Right ventricle myocardium inferior (tissue), 1 donor: ENCODE data around the gene CX3CL1. TPM values are rescaled to one million over a fixed set of nuclear protein-coding genes. Genes with fewer than 3 reads are reported as not detected.

ENCODE experiments used
- ATAC-seq: fragments of 200-7000 bp; cut with Tn5 transposase; one replicate; pipeline ENCODE4 v1.9.1; 2020; ENCODE audit warnings: mild to moderate bottlenecking, moderate library complexity
- DNase-seq: peaks from one replicate; pipeline ENCODE4 v3.0.0; 2021; ENCODE audit errors: missing footprints
- intact Hi-C: fragments of 100-400 bp; cut with DNase I; formaldehyde crosslinking; loops from one replicate; pipeline ENCODE4 v1.11.0; 2022
- total RNA-seq: library from RNA; stranded (reverse); fragmentation: NEBNext Ultra II Directional; extraction: Animal tissue kit (Norgen Biotek cat#: 25700); gene quantifications from one replicate; pipeline ENCODE4 v1.2.1, GENCODE V29; 2021
- donor health status: DM: no; HTN: yes; CAD: no; lungs with severe emphysema.

CX3CL1 gene
- total RNA-seq, 1 donor from 2014 or later = 15.2 TPM

DNA sequence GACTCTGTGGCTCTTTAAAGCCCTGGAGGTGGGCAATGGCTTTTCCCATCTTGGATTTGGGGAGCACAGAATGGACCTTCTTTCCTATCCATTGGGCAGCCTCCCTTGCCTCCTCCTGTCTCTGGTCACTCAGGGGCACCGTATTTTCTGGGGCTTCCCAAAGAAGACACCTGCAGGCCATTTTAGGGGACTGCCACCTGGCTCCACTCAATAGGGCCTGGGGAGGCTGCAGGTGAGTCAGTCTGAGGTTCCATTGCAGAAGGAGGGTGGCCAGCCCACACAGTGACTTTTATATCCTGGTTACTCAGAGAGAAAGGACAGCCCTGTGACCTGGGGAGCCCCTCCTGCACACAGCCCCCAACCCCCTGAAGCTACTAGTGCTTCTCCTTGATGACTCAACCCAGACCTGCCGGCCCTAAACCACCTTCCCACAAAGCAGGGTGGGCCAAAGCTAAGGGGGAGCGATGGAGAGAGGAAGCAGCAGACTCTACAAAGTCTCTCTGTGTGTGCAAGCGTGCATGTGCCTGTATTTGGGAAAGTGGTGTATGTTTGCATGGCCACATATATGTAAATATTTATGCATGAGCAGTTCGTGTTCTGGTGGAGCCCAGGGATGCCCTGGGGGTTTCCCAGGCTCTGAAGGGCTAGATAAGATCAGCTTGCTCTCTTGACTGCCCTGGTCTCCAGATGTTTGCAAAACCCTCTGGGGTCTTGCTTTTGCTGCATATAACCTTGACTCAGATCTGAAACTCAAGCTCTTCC lies 5.0 kb downstream of the CX3CL1 start:
- DNase-seq = no peak
- ATAC-seq = no peak
- intact Hi-C loops = no loop called here

DNA sequence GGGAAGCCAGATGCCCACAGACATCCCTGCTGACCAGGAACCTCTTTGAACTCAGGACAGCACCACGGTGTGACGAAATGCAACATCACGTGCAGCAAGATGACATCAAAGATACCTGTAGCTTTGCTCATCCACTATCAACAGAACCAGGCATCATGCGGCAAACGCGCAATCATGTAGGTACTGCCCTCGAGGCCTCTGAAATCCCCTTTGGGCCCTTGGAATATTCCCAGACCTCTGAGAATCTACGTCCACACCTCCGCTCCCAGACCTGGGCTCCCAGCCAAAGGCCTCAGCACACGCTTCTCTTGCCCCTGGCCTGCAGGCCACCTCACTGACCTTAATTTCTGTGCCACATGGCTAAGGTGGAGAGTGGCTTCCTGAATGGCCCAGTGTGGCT lies 7.3 kb downstream of the CX3CL1 start:
- ATAC-seq (no peak), DNase-seq (no peak)
- intact Hi-C loops = no loop called here

DNA sequence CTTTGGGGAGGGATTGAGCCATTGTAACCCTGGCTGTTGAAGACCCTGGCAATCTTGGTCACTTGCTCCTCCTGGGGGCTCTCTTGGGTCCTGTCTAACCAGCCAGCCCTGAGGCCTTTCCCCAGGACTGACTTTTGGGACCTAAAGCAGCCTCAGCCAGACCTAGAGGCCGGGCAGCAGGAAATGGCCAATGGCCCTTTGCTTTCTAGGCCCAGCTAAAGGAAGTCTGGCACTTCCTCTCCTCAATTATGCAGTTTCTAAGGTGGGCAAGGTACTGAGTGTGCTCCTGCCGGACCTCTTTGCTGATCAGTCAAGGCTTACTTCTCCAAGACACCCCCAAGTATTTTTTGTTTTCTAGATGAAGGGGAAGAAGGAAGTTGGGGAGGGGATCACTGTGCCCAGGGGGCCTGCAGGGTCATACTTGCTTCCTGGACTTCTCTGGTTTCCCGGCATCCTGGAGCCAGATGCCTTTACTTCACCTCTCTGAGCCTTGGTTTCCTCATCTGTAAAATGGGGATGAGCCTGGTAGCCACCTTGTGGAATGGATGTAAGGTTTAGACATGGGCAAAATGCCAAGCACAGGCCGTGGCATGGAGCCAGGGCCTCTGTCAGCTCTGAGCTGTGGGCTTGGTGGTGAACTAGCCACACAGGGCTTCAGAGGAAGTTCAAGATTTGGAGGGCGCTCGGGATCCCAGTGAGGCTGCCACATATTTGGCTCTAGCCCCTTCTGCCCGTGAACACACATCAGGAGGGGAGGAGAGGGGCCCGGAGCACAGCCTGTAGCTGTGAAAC lies 8.6 kb downstream of the CX3CL1 start:
- ATAC-seq (peak; percentile 15), DNase-seq (no peak)
- intact Hi-C loops = loop anchor here (5.0 kb wide), 1 partner anchor 36 kb away; no protein-coding TSS in a partner anchor

DNA sequence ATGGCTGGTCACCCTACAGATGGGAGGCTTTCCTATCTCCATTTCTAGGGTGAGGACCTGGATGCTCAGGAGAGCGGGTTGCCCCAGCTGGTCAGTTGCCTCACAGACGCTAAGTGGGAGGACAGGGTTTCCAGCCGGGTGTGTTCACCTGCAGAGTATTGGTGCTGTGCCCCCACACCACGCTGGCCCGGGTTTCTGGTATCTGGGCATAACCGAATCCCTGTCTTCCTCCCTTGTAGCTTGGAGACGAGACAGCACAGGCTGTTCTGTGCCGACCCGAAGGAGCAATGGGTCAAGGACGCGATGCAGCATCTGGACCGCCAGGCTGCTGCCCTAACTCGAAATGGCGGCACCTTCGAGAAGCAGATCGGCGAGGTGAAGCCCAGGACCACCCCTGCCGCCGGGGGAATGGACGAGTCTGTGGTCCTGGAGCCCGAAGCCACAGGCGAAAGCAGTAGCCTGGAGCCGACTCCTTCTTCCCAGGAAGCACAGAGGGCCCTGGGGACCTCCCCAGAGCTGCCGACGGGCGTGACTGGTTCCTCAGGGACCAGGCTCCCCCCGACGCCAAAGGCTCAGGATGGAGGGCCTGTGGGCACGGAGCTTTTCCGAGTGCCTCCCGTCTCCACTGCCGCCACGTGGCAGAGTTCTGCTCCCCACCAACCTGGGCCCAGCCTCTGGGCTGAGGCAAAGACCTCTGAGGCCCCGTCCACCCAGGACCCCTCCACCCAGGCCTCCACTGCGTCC lies 9.7 kb downstream of the CX3CL1 start:
- no peak for ATAC-seq
- DNase-seq = no peak
- intact Hi-C loops = loop anchor here (5.0 kb wide), 1 partner anchor 35 kb away; no protein-coding TSS in a partner anchor

DNA sequence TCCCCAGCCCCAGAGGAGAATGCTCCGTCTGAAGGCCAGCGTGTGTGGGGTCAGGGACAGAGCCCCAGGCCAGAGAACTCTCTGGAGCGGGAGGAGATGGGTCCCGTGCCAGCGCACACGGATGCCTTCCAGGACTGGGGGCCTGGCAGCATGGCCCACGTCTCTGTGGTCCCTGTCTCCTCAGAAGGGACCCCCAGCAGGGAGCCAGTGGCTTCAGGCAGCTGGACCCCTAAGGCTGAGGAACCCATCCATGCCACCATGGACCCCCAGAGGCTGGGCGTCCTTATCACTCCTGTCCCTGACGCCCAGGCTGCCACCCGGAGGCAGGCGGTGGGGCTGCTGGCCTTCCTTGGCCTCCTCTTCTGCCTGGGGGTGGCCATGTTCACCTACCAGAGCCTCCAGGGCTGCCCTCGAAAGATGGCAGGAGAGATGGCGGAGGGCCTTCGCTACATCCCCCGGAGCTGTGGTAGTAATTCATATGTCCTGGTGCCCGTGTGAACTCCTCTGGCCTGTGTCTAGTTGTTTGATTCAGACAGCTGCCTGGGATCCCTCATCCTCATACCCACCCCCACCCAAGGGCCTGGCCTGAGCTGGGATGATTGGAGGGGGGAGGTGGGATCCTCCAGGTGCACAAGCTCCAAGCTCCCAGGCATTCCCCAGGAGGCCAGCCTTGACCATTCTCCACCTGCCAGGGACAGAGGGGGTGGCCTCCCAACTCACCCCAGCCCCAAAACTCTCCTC lies 10.4 kb downstream of the CX3CL1 start:
- DNase-seq = no peak
- intact Hi-C loops = loop anchor here (5.0 kb wide), 1 partner anchor 35 kb away; no protein-coding TSS in a partner anchor
- no peak for ATAC-seq

DNA sequence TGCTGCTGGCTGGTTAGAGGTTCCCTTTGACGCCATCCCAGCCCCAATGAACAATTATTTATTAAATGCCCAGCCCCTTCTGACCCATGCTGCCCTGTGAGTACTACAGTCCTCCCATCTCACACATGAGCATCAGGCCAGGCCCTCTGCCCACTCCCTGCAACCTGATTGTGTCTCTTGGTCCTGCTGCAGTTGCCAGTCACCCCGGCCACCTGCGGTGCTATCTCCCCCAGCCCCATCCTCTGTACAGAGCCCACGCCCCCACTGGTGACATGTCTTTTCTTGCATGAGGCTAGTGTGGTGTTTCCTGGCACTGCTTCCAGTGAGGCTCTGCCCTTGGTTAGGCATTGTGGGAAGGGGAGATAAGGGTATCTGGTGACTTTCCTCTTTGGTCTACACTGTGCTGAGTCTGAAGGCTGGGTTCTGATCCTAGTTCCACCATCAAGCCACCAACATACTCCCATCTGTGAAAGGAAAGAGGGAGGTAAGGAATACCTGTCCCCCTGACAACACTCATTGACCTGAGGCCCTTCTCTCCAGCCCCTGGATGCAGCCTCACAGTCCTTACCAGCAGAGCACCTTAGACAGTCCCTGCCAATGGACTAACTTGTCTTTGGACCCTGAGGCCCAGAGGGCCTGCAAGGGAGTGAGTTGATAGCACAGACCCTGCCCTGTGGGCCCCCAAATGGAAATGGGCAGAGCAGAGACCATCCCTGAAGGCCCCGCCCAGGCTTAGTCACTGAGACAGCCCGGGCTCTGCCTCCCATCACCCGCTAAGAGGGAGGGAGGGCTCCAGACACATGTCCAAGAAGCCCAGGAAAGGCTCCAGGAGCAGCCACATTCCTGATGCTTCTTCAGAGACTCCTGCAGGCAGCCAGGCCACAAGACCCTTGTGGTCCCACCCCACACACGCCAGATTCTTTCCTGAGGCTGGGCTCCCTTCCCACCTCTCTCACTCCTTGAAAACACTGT lies 11.3 kb downstream of the CX3CL1 start:
- intact Hi-C loops = loop anchor here (5.0 kb wide), 1 partner anchor 34 kb away; no protein-coding TSS in a partner anchor
- no peak for ATAC-seq
- no peak for DNase-seq

DNA sequence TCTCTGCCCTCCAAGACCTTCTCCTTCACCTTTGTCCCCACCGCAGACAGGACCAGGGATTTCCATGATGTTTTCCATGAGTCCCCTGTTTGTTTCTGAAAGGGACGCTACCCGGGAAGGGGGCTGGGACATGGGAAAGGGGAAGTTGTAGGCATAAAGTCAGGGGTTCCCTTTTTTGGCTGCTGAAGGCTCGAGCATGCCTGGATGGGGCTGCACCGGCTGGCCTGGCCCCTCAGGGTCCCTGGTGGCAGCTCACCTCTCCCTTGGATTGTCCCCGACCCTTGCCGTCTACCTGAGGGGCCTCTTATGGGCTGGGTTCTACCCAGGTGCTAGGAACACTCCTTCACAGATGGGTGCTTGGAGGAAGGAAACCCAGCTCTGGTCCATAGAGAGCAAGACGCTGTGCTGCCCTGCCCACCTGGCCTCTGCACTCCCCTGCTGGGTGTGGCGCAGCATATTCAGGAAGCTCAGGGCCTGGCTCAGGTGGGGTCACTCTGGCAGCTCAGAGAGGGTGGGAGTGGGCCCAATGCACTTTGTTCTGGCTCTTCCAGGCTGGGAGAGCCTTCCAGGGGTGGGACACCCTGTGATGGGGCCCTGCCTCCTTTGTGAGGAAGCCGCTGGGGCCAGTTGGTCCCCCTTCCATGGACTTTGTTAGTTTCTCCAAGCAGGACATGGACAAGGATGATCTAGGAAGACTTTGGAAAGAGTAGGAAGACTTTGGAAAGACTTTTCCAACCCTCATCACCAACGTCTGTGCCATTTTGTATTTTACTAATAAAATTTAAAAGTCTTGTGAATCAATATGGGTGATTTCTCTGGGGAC lies 12.2 kb downstream of the CX3CL1 start:
- DNase-seq (no peak), ATAC-seq (no peak)
- intact Hi-C loops = loop anchor here (5.0 kb wide), 1 partner anchor 33 kb away; no protein-coding TSS in a partner anchor

DNA sequence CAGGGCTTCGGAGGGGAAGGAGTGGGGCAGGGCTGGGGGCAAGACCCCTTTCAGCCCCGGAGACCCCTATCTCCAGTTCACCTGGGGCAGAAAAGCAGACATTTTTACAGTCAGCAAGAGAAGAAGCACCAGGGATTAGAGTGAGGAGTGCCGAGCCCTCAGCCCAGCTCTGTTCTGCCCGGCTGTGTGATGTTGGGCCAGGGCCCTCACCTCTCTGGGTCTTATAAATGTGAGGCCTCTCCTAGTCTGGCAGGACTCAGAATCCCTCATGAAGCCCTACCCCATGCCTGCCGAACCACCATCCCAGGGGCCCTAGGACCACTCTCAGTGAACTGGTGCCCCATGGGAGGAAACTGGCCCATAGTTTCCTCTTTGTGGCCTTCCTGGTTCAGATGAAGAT lies 12.8 kb downstream of the CX3CL1 start:
- intact Hi-C loops = no loop called here
- ATAC-seq (no peak), DNase-seq (no peak)

DNA sequence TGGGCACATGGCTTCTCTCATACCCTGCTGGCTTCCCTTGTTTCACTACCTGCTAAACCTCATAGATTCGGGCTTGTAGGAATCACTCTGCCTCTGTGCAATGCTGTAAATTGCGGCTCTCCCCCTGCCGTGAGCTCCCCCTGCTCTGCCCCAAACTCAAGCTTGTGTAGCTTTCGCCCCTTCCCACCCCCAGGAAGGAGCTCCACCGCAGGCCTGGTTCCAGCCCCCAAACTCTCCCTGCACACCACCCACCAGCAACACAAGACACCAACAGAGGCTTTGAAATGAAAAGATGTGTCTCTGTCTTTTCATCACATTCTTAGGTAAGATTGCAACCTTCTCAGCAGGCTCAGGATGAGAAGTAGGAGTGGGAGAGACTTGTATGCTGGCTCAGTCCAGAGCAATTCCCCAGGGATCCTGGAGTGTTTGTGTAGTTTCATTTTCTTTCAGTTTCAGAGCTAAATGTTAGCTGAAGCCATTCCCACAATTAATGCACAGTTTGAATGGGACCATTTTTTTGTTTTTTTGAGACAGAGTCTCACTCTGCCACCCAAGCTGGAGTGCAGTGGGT lies 14.2 kb downstream of the CX3CL1 start:
- no peak for DNase-seq
- no peak for ATAC-seq
- intact Hi-C loops = no loop called here

DNA sequence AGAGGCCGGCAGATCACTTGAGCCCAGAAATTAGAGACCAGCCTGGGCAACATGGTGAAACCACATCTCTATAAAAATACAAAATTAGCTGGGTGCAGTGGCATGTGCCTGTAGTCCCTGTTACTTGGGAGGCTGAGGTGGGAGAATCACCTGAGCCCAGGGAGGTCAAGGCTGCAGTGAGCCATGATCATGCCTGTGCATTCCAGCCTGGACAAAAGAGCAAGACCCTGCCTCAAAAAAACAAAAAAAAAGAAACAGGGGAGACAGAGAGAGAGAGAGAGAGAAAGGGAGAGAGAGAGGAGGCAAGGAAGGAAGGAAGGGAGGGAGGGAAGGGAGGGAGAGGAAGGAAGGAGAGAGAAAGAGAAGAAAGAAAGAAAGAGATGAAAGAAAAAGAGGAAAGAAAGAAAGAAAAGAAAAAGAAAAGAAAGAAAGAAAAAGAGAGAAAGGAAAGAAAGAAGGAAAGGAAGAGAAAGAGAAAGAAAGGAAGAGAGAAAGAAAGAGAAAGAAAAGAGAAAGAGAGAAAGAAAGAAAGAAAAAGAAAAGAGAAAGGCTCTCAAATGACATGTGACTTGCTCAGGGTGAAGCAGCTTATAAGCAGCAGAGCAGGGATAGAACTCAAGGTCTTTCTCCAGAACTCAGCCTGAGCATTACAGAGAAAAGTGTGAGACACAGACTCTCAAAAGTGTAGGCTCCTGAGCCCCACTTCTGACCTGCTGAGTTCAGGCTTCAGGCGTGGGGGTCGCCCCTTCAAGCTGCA lies 15.5 kb downstream of the CX3CL1 start:
- intact Hi-C loops = no loop called here
- no peak for DNase-seq
- ATAC-seq = no peak

DNA sequence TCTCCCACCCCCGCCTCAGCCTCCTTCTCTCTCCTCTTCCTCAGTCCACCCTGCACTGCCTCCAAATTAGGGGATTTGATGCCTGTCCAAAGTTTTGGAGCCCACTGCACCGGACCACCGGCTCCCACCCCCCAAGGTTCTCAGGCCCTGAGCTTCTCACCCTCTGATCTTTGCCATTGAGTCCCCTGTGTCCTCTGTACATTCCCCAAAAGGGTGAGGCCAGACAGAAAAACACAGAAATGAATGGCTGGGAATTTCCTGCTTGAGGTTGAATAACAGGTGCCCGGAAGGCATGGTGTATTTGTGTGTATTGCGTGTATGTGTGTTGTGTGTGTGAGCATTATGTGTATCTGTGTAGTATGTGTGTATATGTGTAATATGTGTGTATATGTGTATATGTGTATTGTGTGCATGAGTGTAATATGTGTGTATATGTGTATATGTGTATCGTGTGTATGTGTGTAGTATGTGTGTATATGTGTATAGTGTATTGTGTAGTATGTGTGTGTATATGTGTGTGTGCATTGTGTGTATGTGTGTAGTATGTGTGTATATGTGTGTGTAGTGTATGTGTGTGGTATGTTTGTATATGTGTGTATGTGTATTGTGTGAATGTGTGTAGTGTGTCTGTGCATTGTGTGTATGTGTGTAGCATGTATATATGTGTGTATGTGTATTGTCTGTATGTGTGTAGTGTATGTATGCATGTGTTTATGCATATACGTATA lies 16.2 kb downstream of the CX3CL1 start:
- no peak for ATAC-seq
- intact Hi-C loops = no loop called here
- no peak for DNase-seq

DNA sequence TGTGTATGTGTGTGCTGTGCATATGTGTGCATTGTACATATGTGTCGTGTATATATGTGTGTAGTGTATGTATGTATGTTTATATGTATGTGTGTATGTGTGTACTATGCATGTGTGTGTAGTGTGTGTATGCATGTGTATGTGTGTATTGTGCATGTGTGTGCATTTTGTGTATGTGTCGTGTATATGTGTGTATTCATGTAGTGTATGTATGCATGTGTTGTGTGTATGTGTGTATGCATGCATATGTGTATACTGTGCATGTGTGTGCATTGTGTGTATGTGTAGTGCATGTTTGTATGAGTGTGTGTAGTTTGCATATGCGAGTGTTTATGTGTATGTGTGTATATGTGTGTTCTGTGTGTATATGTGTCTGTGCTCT lies 16.8 kb downstream of the CX3CL1 start:
- no peak for ATAC-seq
- DNase-seq = no peak
- intact Hi-C loops = no loop called here

DNA sequence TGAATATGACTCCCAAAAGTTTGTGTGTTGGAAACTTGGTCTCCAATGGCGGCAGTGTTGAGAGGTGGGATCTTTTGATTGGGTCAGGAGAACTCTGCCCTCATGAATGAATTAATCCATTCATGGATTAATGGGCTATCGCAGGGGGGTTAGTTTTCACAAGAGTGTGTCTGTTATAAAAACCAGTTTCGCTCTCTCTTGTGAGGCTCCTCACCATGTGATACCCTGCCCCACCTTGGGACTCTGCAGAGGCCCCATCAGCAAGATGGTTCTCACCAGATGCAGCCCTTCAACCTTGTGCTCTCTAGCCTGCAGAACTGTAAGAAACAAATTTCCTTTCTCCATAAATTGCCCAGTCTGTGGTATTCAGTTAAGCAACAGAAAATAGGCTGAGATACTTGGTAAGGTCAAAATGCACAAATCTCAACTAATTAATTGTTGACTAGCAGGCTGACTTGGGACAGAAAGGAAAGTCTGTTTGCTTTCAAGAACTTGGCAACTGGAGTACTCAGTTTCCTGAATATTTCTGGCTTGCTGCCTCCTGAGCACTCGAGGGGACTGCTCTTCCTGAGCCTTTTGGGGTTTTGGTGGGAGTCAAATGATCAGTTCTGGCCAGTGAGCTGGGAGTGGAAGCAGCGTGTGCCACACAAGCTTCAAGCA lies 18.5 kb downstream of the CX3CL1 start:
- intact Hi-C loops = no loop called here
- DNase-seq = no peak
- ATAC-seq = no peak

DNA sequence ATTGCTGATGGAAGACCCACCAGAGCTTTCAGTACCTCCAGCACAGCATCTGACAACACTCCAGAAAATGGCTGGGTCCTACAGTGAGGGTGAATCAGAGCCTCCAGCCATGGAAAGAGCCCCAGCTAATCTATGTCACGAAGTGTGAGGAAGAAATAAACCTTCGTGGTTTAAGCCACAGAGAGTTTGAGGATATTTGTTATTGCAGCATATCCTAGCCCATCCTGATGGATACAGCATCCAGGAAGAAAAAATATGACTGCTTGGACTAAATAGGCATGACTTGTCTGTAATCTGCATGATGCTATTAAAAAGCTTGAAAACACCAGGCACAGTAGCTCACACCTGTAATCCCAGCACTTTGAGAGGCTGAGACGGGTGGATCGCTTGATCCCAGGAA lies 19.0 kb downstream of the CX3CL1 start:
- DNase-seq (no peak), ATAC-seq (no peak)

DNA sequence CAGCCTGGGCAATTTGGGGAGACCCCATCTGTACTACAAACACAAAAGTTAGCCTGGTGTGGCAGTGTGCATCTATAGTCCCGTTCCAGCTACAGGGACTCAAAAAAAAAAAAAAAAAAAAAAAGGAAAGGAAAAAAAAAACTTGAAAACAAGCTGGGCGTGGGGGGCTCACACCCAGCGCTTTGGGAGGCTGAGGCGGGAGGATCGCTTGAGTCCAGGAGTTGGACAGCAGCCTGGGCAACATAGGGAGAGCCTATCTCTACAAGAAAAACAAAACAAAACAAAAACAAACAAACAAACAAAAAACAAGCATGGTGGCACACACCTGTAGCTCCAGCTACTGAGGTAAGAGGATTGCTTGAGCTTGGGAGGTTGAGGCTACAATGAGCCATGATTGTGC lies 19.4 kb downstream of the CX3CL1 start:
- DNase-seq = no peak
- intact Hi-C loops = no loop called here
- ATAC-seq = no peak

More for the DNA sequence above, 19.0 kb downstream of the CX3CL1 start:
- intact Hi-C loops = no loop called here
